T-helper 22 cell (primary cell): ENCODE results near the gene C3orf52.

Source experiments
- DNase-seq: peaks from one replicate; pipeline ENCODE4 v3.0.0-alpha.2; 2020; ENCODE audit warnings: low read depth

C3orf52 gene

DNA sequence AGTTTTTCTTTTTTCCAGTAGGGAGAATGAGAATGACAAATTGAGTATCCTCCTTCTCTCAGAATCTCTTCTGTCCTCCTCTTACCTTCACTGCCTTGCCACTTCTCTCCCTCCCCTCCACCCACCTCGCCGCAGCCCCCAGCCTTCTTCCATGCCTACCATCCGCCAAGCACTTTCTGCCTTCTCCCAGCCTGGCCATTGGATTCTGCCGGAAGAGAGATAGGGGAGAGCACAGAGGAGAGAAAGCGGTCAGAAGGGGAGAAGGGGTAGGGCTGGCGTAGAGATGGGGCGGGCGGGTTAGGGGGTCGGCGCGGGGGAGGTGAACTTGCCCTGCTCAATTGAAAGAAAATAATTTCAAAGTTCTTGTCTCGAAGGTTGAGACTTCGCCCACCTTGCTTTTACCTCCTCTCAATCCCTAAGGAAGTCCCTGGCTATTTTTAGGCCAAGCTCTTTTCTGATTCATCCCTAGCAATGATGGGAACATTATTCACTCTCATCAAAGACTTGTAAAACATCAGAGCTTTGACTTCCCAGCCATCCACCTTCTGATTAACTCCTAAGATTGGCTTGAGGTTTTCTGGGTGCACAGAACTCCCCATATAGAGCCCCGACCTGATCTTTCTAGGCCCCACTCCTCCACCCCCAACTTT is 811 bp downstream of the C3orf52 start:
- no peak for DNase-seq

DNA sequence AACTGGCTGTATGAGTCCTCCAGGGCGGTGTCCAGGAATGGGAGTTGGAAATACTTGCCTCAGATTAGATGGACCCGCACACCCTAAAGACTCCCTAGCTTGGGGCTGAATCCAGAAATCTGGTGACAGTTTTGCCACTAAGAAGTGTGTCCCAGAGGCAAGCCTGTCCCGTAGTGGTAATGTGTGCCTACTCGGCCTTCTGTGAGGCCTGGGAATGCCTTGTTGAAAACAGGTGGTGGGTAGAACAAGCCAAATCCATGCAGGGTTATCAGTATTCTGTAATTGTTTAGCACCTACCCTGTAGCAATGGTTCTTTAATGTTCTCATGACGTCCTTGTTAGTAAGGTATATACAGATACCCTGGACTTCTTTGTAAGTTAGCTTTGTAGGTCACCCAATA is 1.6 kb downstream of the C3orf52 start:
- no peak for DNase-seq

DNA sequence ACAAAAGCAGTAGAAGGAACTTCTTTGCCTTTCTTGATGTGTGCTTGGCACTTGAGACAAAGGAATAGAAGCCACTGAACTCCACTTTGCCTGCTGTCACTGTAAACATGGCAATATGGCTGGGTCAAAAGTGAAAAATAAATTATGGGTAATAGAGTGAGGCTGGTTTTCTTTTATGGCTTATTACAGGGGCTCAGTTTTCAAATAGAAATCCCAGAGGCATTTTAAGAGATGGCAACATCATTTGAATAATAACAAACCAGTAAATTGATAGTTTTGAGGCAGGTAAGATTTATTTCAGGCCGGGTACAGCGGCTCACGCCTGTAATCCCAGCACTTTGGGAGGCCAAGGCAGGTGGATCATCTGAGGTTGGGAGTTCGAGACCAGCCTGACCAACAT is 2.8 kb downstream of the C3orf52 start:
- no peak for DNase-seq

DNA sequence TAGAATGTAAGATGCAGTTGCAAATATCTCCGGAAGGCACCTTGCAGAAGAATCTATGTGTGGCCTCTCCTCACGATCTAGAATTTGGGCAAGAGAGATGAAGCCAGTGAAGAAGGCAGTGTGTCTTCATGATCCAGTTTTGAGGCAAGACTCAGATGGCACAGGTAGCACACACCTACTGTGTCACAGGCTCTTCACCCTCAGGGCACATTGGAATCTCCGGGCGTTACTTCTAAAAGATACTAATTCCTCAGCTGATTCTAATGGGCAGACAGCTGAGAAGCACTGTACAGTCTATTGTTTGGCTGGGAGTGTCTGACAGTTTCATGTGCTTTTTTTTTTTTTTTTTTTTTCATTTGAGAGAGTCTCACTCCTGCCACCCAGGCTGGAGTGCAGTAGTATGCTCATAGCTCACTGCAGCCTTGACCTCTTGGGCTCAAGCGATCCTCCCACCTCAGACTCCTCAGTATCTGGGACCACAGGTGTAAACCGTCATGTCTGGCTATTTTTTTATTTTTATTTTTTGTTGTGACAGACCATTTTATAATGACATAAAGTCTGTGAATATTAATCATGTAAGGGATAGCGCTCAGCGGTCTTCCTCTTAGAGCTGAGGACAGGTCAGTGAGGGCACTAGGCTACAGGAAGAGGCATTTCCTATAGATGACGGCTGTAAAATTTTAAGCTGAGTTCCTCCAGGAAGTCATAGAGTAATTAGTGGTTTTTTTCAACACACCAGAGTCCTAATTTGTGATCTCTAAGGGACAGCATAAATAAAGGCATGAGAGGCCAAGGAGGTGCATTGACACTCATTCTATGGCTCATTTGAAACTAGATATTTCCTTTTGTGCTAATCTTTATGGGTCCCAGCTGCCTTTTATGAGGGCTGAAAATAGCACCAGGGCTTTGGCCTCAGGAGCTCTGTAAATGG is 4.0 kb downstream of the C3orf52 start:
- no peak for DNase-seq

DNA sequence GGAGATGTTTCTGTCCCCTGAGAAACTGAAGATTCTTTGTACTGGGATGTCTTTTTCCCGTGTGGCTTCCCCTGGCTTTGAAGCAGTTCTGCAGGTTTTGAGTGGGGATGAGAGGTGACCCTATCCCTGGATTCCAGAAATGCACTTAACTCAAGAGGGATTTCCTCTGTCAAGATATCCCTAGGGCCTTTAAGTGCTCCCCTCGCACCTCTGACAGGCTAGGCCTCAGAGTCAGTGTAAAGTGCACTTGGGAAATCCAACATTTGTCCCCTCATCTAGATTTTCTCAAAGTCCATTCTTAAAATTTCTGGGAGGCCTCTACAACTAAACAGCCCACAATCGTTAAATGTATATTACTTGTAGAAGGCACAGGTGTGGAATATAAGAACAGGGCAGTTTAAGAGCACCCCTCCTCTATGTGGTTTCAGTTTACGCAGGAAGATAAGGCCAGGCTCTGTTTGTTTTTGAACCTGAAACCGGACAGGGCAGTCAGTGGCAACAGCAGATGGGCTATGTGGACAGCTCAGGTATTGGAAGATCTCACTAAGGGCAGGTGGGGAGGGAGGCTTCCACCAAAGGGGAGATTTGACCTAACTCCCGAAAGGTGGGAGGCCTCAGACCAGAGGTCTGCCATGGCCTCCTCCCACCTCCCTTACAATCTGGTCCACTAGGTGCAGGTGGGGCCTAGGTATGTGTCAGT is 4.8 kb downstream of the C3orf52 start:
- no peak for DNase-seq

DNA sequence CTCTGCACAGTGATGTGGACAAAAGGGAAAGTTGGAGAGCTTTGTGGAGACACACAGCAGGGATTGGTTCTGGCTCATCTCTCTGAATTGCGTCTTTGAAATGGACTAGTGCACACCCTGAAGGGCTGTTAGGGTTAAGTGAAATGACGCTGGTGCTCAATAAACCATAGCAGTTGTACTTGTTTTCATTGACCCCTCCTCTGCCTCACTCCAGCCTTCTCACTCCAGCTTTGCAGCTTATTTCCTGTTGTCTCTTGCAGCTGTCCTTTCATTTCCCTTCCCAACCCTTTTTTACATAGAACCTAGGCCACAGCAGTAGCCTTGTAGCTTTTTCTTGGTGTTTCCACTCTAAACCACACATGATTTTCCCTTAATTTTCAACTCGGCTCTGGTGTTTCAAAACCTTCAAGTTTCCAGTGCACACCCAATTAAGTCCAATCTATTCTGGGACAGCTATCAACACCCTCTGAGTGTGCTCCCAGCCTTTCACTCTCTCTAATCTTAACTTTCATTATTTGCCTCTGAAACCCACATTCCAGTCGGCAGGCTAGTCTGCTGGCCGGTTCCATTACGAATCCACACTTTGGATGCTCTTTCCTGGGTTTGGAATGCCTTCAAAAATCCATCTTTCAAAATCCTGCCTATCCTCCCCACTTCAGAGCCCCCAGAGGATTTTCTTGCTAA is 6.4 kb downstream of the C3orf52 start:
- no peak for DNase-seq

DNA sequence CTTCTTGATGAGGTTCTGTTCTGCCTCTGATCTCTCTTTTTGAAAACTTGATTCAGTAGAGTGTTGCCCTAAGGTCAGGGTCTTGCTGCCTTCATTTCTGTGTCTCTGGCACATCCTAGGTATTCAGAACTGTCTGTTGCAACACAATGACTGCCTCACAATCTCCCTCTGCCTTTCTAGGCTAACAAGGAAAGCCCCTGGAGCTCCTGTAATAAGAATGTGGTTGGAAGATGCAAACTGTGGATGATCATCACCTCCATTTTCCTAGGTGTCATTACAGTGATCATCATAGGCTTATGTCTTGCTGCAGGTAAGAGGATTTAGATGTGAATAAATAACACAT is 7.0 kb downstream of the C3orf52 start:
- no peak for DNase-seq

DNA sequence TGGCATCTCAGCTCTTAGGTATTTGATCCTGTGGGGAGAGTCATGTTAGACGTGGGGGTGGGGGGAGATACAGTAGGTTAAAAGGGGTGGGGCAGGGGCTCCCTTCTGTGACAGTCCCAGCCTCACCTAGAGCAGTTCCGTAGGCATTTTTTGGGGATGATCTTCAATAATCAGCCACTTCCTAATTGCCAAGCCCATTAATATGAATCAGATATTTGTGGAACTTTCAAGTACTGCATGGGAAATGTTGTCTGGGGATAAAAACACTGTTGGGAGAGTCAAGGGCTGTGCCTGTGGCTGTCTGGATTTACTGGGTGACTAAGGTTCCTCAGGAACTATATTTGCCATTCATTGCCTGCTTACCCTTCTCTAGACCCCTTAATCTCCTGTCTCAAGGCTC is 9.5 kb downstream of the C3orf52 start:
- DNase-seq, result no peak

DNA sequence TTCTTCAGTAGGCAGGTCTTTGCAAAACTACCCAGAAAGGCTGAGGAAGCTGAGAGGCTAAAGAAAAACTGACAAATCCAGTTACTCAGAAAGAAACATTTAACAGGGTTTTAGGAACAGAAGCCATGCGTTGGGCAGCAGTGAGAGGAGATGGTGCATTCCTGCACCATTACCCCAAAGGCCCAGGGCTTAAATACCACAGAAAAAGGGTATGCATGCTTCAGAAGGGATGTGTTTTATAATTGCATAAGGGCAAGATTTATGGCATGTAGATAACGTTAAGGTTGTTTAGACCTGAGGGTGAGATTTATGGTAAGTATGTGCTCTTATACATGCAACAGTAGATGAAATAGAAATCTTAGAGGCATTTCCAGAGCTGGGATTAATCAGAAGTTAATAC is 10.0 kb downstream of the C3orf52 start:
- no peak for DNase-seq

DNA sequence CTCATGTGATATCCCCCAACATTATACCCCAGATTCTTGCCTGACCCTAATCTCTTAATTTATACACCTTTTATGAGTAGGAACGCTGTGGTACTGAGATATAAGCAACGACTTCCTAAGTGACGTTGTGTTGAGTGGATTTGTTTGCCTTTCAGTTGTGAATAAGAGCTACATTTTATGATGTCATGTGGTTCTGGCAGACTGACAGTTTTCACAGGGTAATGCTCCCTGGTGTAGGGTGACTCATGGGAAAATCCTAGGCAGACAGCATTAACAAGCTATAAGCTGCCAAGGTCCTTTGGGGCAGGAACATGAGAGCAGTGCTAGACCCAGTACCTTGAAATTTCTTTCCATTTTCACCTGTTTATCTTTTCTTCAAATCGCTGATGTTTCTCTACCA is 11.2 kb downstream of the C3orf52 start:
- DNase-seq, result no peak

DNA sequence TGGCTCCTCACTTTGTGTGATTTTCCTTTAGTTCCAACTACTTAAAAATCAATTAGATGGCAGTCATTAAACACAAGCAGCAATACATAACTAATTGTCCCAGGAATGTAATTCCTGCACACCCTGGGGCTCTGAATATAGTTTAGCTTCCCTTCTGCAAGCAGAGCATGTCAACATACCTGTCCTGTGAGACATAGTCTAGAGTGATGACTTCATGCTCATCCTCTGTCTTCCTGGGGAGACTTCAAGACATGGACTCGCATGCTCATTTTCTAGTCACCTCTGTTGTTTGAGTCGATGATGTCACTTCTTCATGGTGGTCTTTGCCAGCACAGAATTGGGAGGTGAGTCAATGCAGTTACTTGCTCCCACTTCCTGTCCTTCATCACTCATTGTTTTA is 15.7 kb downstream of the C3orf52 start:
- DNase-seq, result no peak

DNA sequence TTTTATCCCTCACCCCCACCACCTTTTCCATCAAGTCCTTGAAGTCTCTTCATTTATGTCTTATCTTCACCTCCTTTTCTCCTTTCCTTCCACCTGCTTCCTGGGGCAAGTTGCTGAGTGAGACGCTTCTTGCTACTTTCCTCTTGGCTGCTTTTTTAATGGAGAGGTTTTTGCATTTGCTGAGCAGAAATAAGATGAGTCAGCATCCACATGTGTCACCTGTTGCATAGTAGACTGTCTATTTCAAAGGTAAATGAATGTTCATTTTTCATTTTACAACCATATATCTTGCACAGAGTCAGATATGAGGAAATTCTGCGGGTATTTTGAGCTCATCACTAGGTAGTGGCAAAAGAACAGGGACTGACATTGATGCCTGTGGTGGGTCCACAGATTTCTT is 18.6 kb downstream of the C3orf52 start:
- no peak for DNase-seq

DNA sequence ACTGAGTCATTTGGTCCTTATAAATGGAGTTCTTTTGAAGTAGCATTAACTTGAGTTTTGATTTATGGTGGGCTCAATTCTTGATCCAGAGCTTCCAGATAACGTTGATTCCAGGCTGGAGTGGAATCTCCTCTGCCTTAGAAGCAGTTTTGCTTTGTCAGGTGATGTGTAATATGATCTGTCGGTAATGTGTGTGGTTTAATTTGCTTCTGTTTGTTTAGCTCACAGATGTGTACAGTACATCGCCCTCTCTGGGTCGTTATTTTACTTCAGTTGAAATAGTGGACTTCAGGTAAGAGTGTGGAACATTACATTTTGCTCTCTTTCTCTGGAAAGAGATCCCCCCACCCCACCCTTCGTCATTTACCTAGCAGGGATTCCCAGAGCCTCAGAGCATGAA is 23.1 kb downstream of the C3orf52 start:
- DNase-seq, result no peak

DNA sequence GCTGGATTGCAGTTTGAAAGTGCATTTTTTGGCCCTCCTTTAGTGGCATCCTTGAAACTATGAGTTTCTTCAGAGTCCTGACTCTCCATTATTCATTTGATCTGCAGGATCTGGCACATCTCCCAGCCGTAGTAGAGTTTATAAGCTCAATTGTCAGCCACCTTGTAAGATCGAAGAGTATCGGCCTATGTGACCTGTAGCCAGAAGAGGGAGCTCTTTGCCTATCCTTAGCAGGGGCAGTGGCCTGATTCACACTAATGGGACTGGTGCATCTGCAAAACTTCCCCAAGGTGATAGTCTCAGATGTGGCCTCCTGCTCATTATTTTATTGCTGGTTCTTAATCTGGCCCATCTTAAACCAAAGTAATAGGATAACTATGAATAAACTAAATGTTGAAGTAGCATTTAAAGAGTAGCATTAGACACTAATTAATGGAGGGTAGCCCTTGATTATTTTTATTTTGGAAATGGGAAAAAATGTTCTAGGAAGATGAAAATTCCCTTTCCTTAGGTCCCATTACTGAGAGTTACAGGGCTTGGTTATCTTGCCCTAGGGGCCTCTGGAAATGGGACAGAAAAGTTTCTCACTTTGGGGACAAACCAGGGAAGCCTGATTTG is 25.7 kb downstream of the C3orf52 start:
- DNase-seq, result peak; percentile 25

DNA sequence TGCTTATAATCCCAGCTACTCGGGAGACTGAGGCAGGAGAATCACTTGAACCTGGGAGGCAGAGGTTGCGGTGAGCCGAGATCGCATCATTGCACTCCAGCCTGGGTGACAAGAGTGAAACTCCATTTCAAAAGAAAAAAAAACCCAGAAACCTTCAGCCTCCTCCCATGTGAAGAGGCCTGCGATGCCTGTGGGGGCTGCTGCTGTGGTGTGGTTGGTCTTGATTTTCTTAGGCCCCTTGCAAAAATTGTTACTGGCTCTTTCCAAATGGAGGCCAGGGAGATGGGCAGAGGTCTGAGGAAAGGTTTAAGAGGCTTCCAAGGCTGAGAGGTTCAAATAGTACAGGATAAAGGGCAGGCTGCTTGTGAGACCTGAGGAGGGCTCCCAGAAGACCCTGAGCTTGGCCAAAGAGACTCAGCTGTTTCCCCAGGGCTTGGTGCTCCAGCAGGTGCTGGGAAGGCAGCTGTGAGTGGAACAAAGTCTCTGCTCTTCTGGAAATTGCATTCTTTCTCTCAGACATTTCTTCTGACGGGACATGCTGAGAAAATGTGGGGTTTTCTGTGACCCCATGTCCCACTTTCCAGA is 28.5 kb downstream of the C3orf52 start:
- DNase-seq, result no peak

DNA sequence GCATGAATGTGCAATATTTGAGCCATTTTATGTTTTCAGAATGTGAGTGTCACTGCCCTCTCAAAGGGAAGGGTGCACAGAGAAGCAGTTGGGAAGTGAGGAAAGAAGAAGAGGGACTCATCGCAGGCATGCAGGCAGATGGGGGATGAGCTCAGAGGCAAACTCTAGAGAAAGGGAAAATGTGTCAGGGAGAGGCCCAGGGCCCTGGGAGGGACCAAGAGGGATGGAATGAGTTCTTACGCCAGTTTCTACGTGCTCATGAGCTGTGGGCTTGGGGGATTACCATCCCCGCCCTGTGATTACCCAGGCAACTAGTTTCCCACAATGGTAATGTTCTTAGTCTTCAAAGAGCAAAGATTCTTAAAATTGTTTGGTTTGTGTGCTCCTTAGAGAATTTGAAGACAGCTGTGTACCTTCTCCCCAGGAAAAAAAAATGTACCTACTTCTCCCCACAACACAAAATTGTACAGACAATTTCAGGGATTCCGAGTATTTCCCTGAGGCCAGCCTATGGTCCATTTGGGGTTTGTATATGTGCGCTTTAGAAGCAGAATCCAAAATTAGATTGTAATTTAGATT is 29.1 kb downstream of the C3orf52 start:
- DNase-seq, result no peak

DNA sequence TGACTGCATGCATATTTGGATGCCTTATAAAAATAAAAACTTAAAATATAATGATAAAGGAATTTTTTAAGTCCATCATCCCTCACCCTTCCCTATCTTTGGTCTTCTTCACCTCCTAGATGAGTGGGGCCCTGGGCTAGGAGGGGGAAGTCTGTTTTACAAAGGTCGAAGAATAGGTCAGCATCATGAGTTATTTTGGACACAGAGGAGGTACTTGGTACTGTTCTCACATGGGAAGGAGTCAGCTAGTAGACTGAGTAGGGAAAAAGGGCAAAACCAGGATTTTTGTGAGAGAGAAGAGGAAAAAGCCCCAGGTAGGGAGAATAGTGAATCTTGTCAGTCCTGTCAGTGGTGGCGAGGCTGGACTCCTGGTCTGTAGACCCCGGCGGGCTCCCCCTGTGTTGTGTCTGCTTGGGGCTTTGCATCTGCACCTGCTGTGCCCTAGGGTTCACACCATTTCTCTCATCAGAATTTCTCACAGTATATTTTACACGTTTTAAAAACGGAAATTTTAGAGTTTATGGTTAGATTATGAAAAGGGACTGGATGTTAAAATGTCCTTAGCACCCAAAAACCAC is 29.7 kb downstream of the C3orf52 start:
- no peak for DNase-seq

DNA sequence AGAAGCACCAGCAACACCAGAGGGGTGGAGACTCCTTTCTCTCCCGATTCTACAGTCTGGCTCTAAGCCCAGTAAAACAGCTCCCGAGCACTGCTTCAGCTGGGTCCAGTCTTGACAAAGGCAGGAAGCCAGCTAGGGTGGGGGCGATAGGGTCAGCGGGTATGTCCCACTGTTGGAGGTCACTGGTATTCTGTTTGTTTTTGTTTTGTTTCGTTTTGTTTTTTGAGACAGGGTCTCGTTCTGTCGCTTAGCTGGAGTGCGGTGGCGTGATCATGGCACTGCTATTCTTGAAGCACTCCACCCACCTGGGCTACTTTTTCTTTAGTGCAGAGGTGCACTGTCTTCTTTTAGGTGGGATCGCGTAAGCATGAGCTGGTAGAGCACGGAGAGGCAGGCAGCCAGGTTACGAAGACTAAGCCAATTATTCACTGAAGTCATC is 30.6 kb downstream of the C3orf52 start:
- no peak for DNase-seq

DNA sequence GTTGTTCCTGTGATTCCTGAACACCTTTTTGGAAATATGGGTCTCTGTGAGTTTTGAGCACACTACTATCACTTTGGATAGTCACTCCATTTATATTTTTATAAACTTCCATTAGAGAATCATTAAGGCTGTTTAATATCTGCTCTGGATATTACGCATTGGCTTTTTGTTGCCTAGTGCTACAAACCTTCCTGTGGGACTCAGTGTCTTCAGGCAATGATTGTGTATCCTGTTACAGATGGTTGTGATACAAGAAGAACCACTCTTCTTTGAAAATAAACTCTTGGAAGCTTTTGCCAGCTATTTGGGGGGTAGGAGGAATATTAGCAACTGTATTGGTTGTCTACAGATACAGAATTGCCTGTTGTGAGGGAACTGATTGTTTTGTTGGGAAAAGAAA is 31.2 kb downstream of the C3orf52 start:
- DNase-seq, result no peak

DNA sequence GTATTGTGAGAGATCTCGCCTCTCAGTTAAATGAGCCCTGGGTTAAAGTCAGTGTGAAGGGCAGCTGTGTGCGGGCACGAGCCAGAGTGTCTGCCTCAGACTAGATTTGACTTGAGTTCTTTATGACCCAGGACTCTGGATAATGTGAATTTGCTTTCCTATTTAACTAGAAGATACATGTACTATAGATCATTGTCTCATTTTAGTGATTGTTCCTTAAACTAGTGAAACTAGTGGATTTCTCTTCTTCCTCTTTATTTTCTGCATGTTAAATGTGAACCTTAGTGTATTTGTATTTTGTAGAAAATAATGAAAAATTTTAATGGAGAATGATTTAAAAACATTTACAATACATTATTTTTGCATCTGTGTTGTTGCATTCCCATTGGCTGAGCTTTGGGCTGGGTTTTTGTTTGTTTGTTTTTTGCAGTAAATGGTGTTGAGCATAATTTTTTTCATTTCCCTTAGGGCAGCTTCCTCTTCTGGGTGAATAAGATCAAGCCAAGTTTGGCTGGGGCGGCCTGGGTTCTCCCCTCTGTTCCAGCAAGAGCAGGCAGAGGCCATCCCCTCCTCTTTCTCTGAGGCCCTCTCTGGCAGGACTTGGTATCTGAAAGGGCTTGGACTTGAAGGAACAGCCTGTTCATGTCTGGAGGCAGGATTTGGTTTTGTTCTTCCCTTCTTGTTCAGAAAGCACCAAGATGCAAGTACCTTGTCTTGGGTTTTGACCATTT is 31.8 kb downstream of the C3orf52 start:
- DNase-seq, result no peak
